Endothelial cell (in vitro differentiated cells): ENCODE measurements around the gene OR2F2. TPM values are rescaled to one million over a fixed set of nuclear protein-coding genes. Genes with fewer than 3 reads are reported as not detected.

Experiments
- DNase-seq: peaks from one replicate; pipeline ENCODE4 v3.0.0; 2021; ENCODE audit warnings: low spot score
- H3K27ac Mint-ChIP-seq: one replicate; pipeline ENCODE4 v1.8.0; 2021; ENCODE audit warnings: mixed read lengths, inconsistent platforms; ENCODE audit not compliant: unreplicated experiment
- H3K27me3 Mint-ChIP-seq: one replicate; pipeline ENCODE4 v1.8.0; 2021; ENCODE audit warnings: mild to moderate bottlenecking, moderate library complexity, mixed read lengths, inconsistent platforms; ENCODE audit not compliant: unreplicated experiment
- H3K36me3 Mint-ChIP-seq: one replicate; pipeline ENCODE4 v1.8.0; 2021; ENCODE audit warnings: mild to moderate bottlenecking, low read depth, mixed read lengths, inconsistent platforms; ENCODE audit not compliant: unreplicated experiment
- H3K4me1 Mint-ChIP-seq: one replicate; pipeline ENCODE4 v1.8.0; 2021; ENCODE audit warnings: mild to moderate bottlenecking, mixed read lengths, inconsistent platforms; ENCODE audit not compliant: unreplicated experiment
- H3K4me3 Mint-ChIP-seq: one replicate; pipeline ENCODE4 v1.8.0; 2021; ENCODE audit warnings: mild to moderate bottlenecking, mixed read lengths, inconsistent platforms; ENCODE audit not compliant: unreplicated experiment
- H3K9me3 Mint-ChIP-seq: one replicate; pipeline ENCODE4 v1.8.0; 2021; ENCODE audit warnings: mixed read lengths, inconsistent platforms; ENCODE audit not compliant: unreplicated experiment
- total RNA-seq: library from RNA; stranded (reverse); fragmentation: NEBNext Ultra II Directional; extraction: Animal tissue kit (Norgen Biotek cat#: 25700); gene quantifications from one replicate; pipeline ENCODE4 v1.2.1, GENCODE V29; 2021; ENCODE audit not compliant: unreplicated experiment
- TF ChIP-seq, protein P1 (sequence below): fragments of 200-600 bp; sonication (generic); IDR thresholded peaks from one replicate; pipeline ENCODE4 v1.5.0; 2021; ENCODE audit warnings: antibody characterized with exemption; ENCODE audit not compliant: unreplicated experiment

The OR2F2 gene
- total RNA-seq, 1 donor from 2014 or later, result not detected

GRCh38 chr7:143958781-143959180 lies 23.7 kb downstream of the OR2F2 start:
- H3K36me3 Mint-ChIP-seq, result no peaks in the 10 kb centered on the region
- H3K9me3 Mint-ChIP-seq, result no peaks in the 10 kb centered on the region
- TF ChIP-seq, protein P1, sequence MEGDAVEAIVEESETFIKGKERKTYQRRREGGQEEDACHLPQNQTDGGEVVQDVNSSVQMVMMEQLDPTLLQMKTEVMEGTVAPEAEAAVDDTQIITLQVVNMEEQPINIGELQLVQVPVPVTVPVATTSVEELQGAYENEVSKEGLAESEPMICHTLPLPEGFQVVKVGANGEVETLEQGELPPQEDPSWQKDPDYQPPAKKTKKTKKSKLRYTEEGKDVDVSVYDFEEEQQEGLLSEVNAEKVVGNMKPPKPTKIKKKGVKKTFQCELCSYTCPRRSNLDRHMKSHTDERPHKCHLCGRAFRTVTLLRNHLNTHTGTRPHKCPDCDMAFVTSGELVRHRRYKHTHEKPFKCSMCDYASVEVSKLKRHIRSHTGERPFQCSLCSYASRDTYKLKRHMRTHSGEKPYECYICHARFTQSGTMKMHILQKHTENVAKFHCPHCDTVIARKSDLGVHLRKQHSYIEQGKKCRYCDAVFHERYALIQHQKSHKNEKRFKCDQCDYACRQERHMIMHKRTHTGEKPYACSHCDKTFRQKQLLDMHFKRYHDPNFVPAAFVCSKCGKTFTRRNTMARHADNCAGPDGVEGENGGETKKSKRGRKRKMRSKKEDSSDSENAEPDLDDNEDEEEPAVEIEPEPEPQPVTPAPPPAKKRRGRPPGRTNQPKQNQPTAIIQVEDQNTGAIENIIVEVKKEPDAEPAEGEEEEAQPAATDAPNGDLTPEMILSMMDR, result no peak
- H3K27me3 Mint-ChIP-seq, result no peaks in the 10 kb centered on the region
- no peaks in the 10 kb centered on the region for H3K4me1 Mint-ChIP-seq
- H3K27ac Mint-ChIP-seq, result no peak overlapping the region
- H3K4me3 Mint-ChIP-seq, result no peak overlapping the region
- DNase-seq, result no peak

GRCh38 chr7:143960813-143961610 lies 26.0 kb downstream of the OR2F2 start:
- H3K36me3 Mint-ChIP-seq, result no peaks in the 10 kb centered on the region
- TF ChIP-seq, protein P1, result no peak
- no peaks in the 10 kb centered on the region for H3K9me3 Mint-ChIP-seq
- no peak overlapping the region for H3K27ac Mint-ChIP-seq
- no peak overlapping the region for H3K4me3 Mint-ChIP-seq
- DNase-seq, result no peak
- H3K27me3 Mint-ChIP-seq, result no peaks in the 10 kb centered on the region
- no peaks in the 10 kb centered on the region for H3K4me1 Mint-ChIP-seq

- no peak for DNase-seq
- Mint-ChIP-seq H3K27ac (no peak overlapping the region), H3K4me3 (no peak overlapping the region), H3K9me3 (no peaks in the 10 kb centered on the region), H3K36me3 (no peaks in the 10 kb centered on the region), H3K27me3 (no peaks in the 10 kb centered on the region), H3K4me1 (no peaks in the 10 kb centered on the region)
- TF ChIP-seq, protein P1, result no peak
These were observed 30.2 kb downstream of the OR2F2 start for GRCh38 chr7:143965280-143965679.

DNA sequence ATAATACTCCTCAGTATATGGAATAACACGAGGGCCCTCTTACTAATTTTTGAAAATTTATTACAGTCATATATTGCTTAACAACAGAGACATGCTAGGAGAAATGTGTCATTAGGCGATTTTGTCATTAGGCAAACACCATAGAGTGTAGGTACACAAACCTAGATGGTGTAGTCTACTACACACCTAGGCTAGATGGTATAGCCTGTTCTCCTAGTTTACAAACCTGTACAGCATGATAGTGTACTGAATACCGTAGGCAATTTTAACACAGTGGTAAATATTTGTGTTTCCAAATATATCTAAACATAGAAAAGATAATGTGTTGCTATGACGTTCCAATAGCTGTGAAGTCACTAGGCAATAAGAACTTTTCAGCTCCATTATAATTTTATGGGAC lies 32.4 kb downstream of the OR2F2 start:
- H3K36me3 Mint-ChIP-seq, result no peaks in the 10 kb centered on the region
- TF ChIP-seq, protein P1, result no peak
- no peak overlapping the region for H3K27ac Mint-ChIP-seq
- H3K9me3 Mint-ChIP-seq, result no peaks in the 10 kb centered on the region
- no peak overlapping the region for H3K4me3 Mint-ChIP-seq
- no peak for DNase-seq
- H3K27me3 Mint-ChIP-seq, result no peaks in the 10 kb centered on the region
- H3K4me1 Mint-ChIP-seq, result no peaks in the 10 kb centered on the region

- Mint-ChIP-seq H3K36me3 (no peaks in the 10 kb centered on the region), H3K9me3 (no peaks in the 10 kb centered on the region), H3K4me1 (no peaks in the 10 kb centered on the region), H3K27me3 (no peaks in the 10 kb centered on the region), H3K4me3 (no peak overlapping the region), H3K27ac (no peak overlapping the region)
- TF ChIP-seq, protein P1, result no peak
- no peak for DNase-seq
These were observed 38.9 kb downstream of the OR2F2 start for GRCh38 chr7:143973870-143974416.
